ENCODE results near the gene PCSK6.
"Not testable (repeated sequence)": the region's sequence is repeated elsewhere in the genome, so short reads cannot be mapped to it uniquely, and the experiment has no call there.

PCSK6 gene

GRCh38 chr15:101409621-101410020 lies 79.9 kb downstream of the PCSK6 start:
- in situ Hi-C loops (cut with HindIII; ENCODE audit: low sequenced_read_pairs) = no loop called here

DNA sequence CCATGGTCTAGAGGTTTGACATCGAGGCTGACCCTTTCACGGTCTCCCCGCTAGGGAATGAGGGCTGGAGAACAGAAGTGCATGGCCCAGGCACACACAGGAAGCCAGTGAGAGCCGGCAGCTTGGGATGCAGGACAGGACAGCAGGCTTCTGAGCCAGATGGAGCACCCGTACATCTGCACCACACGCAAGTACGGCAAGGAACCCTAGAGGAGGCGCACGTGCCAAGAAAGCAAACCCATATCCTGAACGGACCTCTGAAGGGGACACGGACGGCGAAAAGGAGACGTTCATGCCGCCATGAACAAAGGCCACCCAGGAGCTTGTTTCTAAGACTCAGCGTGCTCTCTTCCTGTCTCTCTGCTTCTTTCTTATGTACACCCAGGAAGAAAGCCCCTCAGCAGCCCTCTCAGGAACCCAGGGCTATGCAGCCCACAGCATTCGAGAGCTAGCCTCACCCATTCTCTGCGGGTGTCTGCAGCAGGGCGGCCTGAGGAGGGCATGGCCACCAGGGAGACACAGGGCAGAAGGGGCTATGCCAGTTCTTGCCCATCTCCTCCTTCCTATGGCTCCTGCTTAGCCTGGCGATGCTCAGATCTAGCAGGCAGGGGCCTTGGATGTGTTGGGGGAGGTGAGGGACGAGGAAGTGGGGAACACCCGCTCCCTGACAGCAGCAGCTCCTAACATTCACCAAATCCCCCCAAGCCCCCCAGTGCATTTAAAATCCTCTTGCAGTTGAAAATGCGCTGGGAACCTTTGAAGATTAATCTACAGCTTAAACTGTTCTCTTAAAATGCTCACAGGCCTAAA lies 81.3 kb downstream of the PCSK6 start:
- in situ Hi-C loops (cut with HindIII; ENCODE audit: low sequenced_read_pairs) = no loop called here

- in situ Hi-C loops (cut with HindIII; ENCODE audit: low sequenced_read_pairs) = no loop called here
Measured at GRCh38 chr15:101407439-101407838, 82.1 kb downstream of the PCSK6 start.

DNA sequence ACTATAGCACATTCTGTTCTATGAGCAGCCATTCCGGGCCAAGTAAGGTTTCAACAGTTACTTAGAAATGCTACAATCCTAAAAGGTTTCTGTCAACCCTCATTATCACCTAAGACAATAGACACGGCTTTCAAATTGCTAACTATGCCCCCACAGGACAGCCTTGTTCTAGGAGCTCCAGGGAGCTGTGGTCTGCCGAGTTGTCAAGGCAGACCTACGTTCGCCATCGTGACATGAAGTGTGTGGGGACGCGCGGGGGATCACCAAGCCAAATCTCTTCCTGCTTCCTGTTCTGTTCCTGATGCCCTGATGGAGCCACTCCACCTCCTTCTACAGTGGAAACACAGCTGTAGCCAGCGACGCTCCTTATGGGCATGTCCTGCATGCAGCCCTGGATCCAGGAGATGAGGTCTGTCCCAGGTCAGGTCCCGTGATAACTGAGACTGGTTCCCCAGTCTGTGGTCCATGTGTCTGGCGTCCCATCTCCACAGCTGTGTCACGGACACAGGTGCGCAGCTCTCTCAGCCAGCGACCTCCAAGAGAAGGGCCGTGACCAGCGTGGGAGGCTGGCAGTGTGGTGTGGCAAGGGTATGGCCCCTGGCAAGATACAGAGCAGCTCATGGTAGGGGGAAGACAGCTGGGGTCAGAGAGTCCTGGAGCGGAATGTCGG lies 82.8 kb downstream of the PCSK6 start:
- in situ Hi-C loops (cut with HindIII; ENCODE audit: low sequenced_read_pairs) = no loop called here

DNA sequence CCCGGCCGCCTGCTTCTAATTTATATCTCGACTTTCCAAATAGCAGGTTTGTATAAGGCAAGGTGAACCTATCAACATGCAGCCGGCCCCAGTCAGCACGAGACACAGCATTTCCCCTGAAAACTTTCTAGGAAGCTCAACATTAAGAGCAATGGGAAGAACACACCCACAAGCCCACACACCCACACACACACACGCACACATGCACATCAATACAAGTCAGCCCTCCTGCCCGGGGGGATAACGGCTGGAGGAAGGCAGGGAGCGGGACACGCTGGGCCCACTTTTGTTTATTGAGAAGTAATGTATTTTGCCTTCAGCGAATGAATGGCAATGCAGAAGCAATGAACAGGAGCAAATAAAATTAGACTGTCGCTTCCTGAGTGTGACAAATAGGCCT lies 83.5 kb downstream of the PCSK6 start:
- in situ Hi-C loops (cut with HindIII; ENCODE audit: low sequenced_read_pairs) = no loop called here

DNA sequence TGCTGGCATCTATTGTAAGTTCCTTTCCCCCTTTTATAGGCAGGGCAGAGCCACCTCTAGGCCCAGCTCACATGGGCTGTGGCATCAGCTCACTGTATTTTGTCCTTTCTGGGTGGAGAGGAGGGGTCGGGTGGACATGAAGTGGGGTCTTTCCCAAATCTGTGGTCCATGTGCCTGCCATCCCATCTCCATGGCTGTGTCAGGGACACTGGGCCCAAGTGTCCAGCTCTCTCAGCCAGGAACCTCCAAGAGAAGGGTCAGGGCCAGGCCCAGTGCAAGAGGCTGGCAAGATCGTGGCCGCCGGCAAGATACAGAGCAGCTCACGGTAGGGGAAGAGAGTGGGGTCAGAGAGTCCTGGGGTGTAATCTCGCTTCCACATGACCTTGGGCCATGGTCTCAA lies 85.3 kb downstream of the PCSK6 start:
- in situ Hi-C loops (cut with HindIII; ENCODE audit: low sequenced_read_pairs) = no loop called here

DNA sequence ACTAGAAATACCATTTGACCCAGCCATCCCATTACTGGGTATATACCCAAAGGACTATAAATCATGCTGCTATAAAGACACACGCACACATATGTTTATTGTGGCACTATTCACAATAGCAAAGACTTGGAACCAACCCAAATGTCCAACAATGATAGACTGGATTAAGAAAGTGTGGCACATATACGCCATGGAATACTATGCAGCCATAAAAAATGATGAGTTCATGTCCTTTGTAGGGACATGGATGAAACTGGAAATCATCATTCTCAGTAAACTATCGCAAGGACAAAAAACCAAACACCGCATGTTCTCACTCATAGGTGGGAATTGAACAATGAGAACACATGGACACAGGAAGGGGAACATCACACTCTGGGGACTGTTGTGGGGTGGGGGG lies 86.6 kb downstream of the PCSK6 start:
- in situ Hi-C loops (cut with HindIII; ENCODE audit: low sequenced_read_pairs) = not testable (repeated sequence)

- in situ Hi-C loops (cut with HindIII; ENCODE audit: low sequenced_read_pairs) = no loop called here
Measured at GRCh38 chr15:101401286-101401685, 88.2 kb downstream of the PCSK6 start.

DNA sequence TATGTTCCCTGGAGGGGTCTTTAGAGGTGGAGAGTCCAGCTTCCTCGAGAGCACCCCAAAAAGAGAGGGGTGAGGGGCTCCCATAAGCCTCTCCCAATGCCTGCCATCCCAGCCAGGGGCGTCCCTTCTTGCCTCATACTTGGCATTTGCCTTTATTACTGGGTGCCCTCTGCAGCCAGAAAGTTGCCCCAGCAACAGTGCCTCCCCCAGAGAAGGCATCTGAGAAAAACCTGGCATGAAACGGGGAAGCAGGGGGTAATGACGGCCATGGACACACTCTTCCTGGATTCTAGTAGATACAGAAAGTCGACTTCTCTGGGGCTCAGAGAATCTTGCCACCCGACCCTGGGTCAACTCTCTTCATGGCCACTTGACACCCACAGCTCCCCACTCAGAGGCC lies 90.1 kb downstream of the PCSK6 start:
- in situ Hi-C loops (cut with HindIII; ENCODE audit: low sequenced_read_pairs) = no loop called here

DNA sequence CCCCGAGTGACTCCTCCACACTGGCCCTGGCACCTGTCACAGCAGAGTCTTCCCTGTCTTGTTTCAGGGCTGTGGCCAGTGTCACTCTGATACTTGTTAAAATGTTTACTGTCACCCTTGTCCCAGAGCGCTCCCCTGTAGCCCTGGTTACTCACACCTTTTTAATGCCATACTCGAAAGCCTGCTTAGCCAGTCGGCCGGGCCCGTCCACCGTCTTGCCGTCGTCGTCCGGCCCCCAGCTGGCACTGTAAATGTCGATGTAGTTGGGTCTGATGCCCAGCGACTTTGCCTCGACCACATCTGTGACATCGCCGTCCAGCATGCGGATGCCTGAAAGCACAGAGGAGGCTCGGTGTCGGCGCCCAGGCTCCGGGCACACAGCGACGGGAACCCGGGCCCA lies 91.3 kb downstream of the PCSK6 start:
- in situ Hi-C loops (cut with HindIII; ENCODE audit: low sequenced_read_pairs) = no loop called here

- in situ Hi-C loops (cut with HindIII; ENCODE audit: low sequenced_read_pairs) = no loop called here
Measured at GRCh38 chr15:101397521-101398003, 91.9 kb downstream of the PCSK6 start.

DNA sequence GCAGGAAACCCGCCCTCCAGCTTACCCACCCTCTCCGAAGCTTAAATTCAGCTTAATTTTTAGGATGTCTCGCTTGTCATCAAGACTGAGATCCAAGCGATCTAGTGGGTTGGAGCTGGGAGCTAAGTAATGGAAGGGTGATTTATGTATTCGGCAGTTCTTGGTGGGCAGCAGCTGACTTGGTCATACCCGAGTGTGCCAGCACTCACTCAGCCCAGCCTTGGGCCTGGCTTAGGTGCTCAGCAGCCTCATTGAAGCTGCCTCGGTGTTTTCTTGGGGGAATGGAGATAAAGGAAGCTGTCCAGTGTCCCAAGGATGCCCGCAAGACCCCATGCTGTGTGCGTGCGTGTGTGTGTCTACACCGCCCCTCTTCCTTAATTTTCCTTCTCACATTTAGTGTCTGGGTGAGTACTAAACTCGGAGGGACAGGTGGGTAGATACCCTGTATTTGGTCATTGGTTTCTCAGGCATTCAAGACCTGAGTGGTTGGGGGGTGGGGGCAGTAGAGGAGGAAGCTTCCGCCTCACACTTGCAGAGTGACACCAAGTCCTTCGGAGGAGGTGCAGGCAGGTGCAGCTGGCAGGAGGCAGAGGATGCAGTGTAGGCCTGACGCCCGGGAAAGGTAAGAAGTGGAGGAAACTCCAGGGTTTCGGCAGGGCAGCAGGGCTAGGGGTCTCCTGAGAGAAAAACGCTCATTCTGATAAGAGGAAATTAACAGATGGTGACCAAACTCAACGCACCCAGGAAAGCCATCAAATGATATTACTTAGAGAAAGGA lies 92.8 kb downstream of the PCSK6 start:
- in situ Hi-C loops (cut with HindIII; ENCODE audit: low sequenced_read_pairs) = no loop called here

GRCh38 chr15:101394654-101395053 lies 94.9 kb downstream of the PCSK6 start:
- in situ Hi-C loops (cut with HindIII; ENCODE audit: low sequenced_read_pairs) = no loop called here

DNA sequence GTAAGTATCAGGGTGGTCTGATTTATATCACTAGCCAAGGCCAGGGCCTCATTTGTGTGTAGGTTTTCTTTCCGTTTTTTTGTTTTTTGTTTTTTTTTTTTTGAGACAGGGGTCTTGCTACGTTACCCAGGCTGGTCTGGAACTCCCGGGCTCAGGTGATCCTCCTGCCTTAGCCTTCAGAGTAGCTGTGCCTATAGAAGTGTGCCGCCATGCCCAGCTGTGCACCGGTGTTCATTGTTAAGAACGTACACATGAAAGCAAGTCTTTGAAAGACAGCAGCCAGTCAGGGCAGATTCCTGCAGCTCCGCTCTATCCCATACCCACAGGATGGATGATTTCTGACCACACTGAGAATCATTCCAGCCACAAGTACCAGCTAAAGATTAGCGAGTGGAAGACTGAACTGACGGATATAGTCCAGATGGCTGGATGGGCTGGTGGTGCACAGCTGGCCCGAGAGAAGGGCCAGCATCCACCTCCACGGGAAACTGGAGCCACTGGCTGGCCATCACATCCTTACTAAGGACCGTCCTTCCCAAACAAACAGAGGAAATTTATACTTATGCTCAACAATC lies 95.4 kb downstream of the PCSK6 start:
- in situ Hi-C loops (cut with HindIII; ENCODE audit: low sequenced_read_pairs) = no loop called here

- in situ Hi-C loops (cut with HindIII; ENCODE audit: low sequenced_read_pairs) = no loop called here
Measured at GRCh38 chr15:101393172-101393571, 96.3 kb downstream of the PCSK6 start.

DNA sequence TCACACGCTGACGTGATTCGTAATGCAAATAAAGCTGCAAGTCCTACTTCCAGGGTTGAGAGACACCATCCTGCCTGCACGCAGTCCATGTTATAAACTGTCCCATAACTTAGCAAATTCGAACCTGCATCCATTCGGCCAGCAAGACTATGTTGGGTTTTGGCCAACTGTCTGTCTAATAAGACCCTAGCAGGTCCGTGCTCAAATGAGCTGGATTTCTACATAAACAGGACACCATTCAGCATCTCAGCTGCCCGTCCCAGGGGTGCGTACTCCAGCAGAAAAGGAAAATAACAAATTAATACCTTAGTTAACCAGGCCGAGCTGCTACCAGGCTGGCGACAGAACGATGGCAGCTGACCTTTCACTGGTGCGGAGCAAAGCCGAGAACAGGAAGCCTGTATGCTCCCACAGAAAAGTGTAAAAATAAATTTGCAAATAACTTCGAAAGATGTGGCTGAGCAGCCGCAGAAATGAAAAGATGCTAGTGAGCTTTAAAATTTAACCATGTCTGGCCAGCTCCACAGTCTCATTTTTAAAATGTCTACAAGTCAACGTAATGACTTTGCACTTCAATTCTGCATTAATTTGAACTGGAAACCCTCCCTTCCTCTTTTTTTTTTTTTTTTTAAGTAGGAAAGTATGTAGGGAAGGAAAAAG lies 97.4 kb downstream of the PCSK6 start:
- in situ Hi-C loops (cut with HindIII; ENCODE audit: low sequenced_read_pairs) = no loop called here

DNA sequence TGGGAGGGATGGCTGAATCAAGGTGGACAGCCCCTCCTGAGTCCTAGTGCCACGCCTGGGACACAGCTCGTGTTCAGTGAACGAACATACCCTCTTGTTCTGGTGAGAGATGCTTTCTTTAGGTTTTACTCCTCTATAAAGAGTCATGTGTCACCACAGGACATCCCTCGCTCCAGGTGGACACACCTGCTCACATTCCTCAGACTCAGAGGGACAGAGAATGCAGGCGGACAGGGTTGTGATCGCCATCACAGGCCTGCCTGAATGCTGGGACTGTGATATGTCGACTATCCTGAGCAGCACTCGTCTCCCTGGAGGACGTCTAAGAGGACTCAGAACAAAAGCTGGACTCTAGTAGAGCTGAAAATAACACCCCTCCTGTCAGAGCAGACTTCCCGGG lies 98.1 kb downstream of the PCSK6 start:
- in situ Hi-C loops (cut with HindIII; ENCODE audit: low sequenced_read_pairs) = no loop called here

- in situ Hi-C loops (cut with HindIII; ENCODE audit: low sequenced_read_pairs) = no loop called here
Measured at GRCh38 chr15:101390462-101390861, 99.0 kb downstream of the PCSK6 start.

GRCh38 chr15:101390060-101390459 lies 99.4 kb downstream of the PCSK6 start:
- in situ Hi-C loops (cut with HindIII; ENCODE audit: low sequenced_read_pairs) = no loop called here

DNA sequence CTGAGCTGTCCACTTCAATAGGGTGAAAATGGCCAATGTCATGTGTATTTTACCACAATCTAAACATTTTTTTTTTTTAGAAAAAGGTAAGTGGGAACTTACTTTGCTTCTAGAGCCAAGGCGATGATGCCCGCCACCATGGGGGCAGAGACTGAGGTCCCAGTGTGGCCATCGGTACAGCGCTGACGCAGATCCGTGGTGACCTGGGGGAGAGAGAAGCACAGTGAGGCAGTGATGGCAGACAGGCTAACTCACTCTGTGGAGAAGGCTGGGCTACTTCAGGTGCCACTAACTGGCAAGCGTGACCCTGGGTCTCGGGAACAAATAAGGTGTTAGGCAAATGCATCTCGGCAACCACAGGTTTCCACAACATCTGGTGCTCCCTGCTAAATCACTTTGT lies 100.1 kb downstream of the PCSK6 start:
- in situ Hi-C loops (cut with HindIII; ENCODE audit: low sequenced_read_pairs) = no loop called here

DNA sequence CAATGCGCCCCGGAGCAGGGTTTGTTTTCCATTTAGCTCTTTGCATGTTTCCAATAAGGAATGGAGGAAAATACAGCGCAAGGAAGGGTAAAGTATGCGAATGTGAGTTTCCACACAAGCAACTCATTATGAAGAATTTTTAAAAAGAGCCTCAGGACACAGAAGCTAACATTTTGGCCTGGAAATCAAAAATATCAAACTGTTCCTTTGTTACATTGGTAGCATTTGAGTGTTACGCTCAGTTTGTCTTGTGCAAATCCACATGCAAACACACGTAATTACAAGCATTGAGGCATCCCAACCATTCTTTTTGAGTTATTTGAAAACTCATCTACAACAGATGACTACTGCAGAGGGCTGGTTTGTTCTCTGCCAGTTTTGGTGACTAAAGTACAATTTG lies 101.5 kb downstream of the PCSK6 start:
- in situ Hi-C loops (cut with HindIII; ENCODE audit: low sequenced_read_pairs) = no loop called here

Measured in DLD1 (cell line).